GM12878 (cell line): ENCODE data around the gene EMB. TPM values are rescaled to one million over a fixed set of nuclear protein-coding genes. Genes with fewer than 3 reads are reported as not detected.

Source experiments
- CBX3 ChIP-seq: fragments of 200-600 bp; sonication (generic); IDR thresholded peaks from 2 replicates; pipeline ENCODE4 v1.6.1; 2016; ENCODE audit warnings: low read depth, borderline replicate concordance
- CHD4 ChIP-seq: fragments of 200-600 bp; sonication (generic); IDR thresholded peaks from 2 replicates; pipeline ENCODE4 v1.6.1; 2016; ENCODE audit warnings: mild to moderate bottlenecking
- CREM ChIP-seq: IDR thresholded peaks from 2 replicates; pipeline ENCODE4 v1.6.1; 2014; ENCODE audit warnings: antibody characterized with exemption, low read depth
- FOXK2 ChIP-seq: fragments of 450-650 bp; IDR thresholded peaks from 2 replicates; pipeline ENCODE4 v1.6.1; 2017; ENCODE audit warnings: mild to moderate bottlenecking, moderate library complexity
- IKZF1 ChIP-seq: fragments of 450-650 bp; conservative IDR thresholded peaks from 2 replicates; pipeline ENCODE4 v1.6.1; 2017; ENCODE audit warnings: antibody characterized with exemption, mild to moderate bottlenecking
- JUND ChIP-seq: IDR thresholded peaks from 2 replicates; pipeline ENCODE4 v1.6.1; 2012; ENCODE audit warnings: low read depth, mild to moderate bottlenecking, low read length, improper control_type of control experiment, moderate library complexity
- MTA2 ChIP-seq: fragments of 450-650 bp; IDR thresholded peaks from 2 replicates; pipeline ENCODE4 v1.6.1; 2016; ENCODE audit warnings: low read depth, mild to moderate bottlenecking, moderate library complexity
- RFX5 ChIP-seq: IDR thresholded peaks from 2 replicates; pipeline ENCODE4 v1.6.1; 2011; ENCODE audit warnings: low read depth, low read length, improper control_type of control experiment
- SIN3A ChIP-seq: IDR thresholded peaks from 2 replicates; pipeline ENCODE4 v1.6.1; 2012; ENCODE audit warnings: low read depth, low read length, improper control_type of control experiment
- TARDBP ChIP-seq: IDR thresholded peaks from 2 replicates; pipeline ENCODE4 v1.6.1; 2016; ENCODE audit warnings: borderline replicate concordance
- YBX1 ChIP-seq: fragments of 450-650 bp; IDR thresholded peaks from 2 replicates; pipeline ENCODE4 v1.6.1; 2016; ENCODE audit warnings: antibody characterized with exemption
- ZNF217 ChIP-seq: fragments of 450-650 bp; IDR thresholded peaks from 2 replicates; pipeline ENCODE4 v1.6.1; 2017; ENCODE audit warnings: antibody characterized with exemption, mild to moderate bottlenecking
- ZNF24 ChIP-seq: fragments of 450-650 bp; IDR thresholded peaks from 2 replicates; pipeline ENCODE4 v1.6.1; 2017; ENCODE audit warnings: antibody characterized with exemption, mild to moderate bottlenecking
- ZZZ3 ChIP-seq: IDR thresholded peaks from 2 replicates; pipeline ENCODE4 v1.6.1; 2011; ENCODE audit warnings: low read depth; ENCODE audit not compliant: control insufficient read depth, insufficient read length
- polyA plus RNA-seq, 11 experiments: library from polyadenylated mRNA; depleted of rRNA in 4 of 11; unstranded in 6 of 11; stranded (reverse) in 5 of 11; fragments of >200 nt; fragmentation: Nextera tagmentation in 4 of 11; fragmentation: Illumina TruSeq in 1 of 11; extraction: Ambion mirVana in 4 of 11; extraction: Trizol in 1 of 11; gene quantifications; 1 replicate in 1 of 11; 2 replicates in 10 of 11; pipeline versions ENCODE4 v1.2.1 to v1.2.3, GENCODE V29; 2011 to 2016; ENCODE audit warnings: inconsistent platforms in 2 of 11, missing spikeins in 2 of 11, low read depth in 1 of 11
- total RNA-seq, 4 experiments: library from RNA; depleted of rRNA in 3 of 4; stranded (reverse); fragments of >200 nt in 3 of 4; fragmentation: Illumina TruSeq in 1 of 4; extraction: Trizol in 1 of 4; gene quantifications; 2 replicates each; pipeline versions ENCODE4 v1.2.1 to v1.2.3, GENCODE V29; 2013 to 2021
- TF ChIP-seq, protein P1 (sequence below): fragments of 450-650 bp; formaldehyde crosslinking; IDR thresholded peaks from 2 replicates; pipeline ENCODE4 v1.5.0; 2022; ENCODE audit warnings: mild to moderate bottlenecking, missing genetic modification characterization
- TF ChIP-seq, protein P2 (sequence below): IDR thresholded peaks from 2 replicates; pipeline ENCODE4 v1.6.1; 2011; ENCODE audit warnings: borderline replicate concordance, low read depth, mild to moderate bottlenecking, moderate library complexity, low read length; ENCODE audit not compliant: insufficient read depth, poor library complexity, severe bottlenecking
- TF ChIP-seq, protein P3 (sequence below): fragments of 450-650 bp; IDR thresholded peaks from 2 replicates; pipeline ENCODE4 v1.6.1; 2016; ENCODE audit warnings: mild to moderate bottlenecking
- TF ChIP-seq, protein P4 (sequence below): IDR thresholded peaks from 2 replicates; pipeline ENCODE4 v1.6.1; 2011; ENCODE audit warnings: low read depth, mild to moderate bottlenecking, low read length, moderate library complexity, borderline replicate concordance; ENCODE audit errors: extremely low read depth
- TF ChIP-seq, protein P5 (sequence below): fragments of 450-650 bp; IDR thresholded peaks from 2 replicates; pipeline ENCODE4 v1.6.1; 2016; ENCODE audit warnings: mild to moderate bottlenecking, moderate library complexity, borderline replicate concordance

Gene EMB
- total and polyA plus RNA-seq, 10 of the 15 experiments (the other 5 are each of a cell fraction or from before 2014, with no cell fraction given), result 7.0 to 48.9 (median 37.7) TPM

DNA sequence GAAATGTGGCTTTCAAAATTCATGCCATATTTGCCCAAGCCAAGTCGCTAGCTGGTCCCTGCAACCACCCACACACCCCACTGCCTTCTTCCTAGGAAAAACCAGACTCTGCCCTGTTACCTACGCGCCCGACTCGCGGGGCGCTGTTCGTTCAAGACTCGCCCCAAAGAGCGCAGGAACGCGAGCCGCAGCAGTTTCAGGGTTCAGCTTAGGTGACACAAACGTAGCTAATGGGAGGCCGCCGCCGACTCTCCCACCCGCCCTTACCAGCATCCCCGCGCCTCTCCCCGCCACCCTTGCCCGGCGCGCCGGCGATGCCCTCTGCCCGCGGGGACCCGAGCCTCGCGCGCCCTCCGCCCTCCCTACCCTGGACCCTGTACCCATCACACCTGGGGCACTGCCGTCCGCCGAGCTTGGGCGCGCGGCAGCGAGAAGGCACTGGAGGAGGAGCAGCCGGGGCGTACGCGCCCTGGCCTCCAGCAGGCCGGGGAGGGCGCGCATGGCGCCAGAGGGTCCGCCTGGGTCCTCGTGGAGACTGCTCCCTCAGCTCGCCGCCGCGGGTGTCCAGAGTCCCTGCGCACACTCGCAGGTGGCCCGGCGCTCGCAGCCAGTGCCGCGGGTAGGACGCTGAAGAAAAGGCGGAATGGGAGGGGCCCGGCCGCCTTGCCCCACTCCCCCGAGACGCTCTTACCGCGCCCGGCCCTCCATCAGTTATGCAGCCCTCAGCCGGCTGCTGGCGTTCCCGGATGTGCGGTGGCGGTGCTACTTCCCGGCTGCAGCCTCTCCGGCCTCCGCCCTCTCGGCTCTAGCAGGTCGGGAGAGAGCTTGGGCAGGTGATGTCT is at the start of gene EMB (continued):
- TF ChIP-seq, protein P1, sequence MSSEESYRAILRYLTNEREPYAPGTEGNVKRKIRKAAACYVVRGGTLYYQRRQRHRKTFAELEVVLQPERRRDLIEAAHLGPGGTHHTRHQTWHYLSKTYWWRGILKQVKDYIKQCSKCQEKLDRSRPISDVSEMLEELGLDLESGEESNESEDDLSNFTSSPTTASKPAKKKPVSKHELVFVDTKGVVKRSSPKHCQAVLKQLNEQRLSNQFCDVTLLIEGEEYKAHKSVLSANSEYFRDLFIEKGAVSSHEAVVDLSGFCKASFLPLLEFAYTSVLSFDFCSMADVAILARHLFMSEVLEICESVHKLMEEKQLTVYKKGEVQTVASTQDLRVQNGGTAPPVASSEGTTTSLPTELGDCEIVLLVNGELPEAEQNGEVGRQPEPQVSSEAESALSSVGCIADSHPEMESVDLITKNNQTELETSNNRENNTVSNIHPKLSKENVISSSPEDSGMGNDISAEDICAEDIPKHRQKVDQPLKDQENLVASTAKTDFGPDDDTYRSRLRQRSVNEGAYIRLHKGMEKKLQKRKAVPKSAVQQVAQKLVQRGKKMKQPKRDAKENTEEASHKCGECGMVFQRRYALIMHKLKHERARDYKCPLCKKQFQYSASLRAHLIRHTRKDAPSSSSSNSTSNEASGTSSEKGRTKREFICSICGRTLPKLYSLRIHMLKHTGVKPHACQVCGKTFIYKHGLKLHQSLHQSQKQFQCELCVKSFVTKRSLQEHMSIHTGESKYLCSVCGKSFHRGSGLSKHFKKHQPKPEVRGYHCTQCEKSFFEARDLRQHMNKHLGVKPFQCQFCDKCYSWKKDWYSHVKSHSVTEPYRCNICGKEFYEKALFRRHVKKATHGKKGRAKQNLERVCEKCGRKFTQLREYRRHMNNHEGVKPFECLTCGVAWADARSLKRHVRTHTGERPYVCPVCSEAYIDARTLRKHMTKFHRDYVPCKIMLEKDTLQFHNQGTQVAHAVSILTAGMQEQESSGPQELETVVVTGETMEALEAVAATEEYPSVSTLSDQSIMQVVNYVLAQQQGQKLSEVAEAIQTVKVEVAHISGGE (CRISPR knock-in tag), result no peak
- TF ChIP-seq ZNF24, result no peak
- no peak for TF ChIP-seq ZZZ3
- no peak for TF ChIP-seq CHD4
- TF ChIP-seq, protein P2, sequence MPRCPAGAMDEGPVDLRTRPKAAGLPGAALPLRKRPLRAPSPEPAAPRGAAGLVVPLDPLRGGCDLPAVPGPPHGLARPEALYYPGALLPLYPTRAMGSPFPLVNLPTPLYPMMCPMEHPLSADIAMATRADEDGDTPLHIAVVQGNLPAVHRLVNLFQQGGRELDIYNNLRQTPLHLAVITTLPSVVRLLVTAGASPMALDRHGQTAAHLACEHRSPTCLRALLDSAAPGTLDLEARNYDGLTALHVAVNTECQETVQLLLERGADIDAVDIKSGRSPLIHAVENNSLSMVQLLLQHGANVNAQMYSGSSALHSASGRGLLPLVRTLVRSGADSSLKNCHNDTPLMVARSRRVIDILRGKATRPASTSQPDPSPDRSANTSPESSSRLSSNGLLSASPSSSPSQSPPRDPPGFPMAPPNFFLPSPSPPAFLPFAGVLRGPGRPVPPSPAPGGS, result no peak
- peak; percentile 45 for TF ChIP-seq IKZF1
- no peak for TF ChIP-seq YBX1
- TF ChIP-seq, protein P3, sequence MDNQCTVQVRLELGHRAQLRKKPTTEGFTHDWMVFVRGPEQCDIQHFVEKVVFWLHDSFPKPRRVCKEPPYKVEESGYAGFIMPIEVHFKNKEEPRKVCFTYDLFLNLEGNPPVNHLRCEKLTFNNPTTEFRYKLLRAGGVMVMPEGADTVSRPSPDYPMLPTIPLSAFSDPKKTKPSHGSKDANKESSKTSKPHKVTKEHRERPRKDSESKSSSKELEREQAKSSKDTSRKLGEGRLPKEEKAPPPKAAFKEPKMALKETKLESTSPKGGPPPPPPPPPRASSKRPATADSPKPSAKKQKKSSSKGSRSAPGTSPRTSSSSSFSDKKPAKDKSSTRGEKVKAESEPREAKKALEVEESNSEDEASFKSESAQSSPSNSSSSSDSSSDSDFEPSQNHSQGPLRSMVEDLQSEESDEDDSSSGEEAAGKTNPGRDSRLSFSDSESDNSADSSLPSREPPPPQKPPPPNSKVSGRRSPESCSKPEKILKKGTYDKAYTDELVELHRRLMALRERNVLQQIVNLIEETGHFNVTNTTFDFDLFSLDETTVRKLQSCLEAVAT, result no peak
- 0 out of 2 replicates have a peak, but pooled peaks have one; percentile 33 for TF ChIP-seq CREM
- no peak for TF ChIP-seq FOXK2
- TF ChIP-seq, protein P4, sequence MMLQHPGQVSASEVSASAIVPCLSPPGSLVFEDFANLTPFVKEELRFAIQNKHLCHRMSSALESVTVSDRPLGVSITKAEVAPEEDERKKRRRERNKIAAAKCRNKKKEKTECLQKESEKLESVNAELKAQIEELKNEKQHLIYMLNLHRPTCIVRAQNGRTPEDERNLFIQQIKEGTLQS, result no peak
- TF ChIP-seq JUND, result no peak
- TF ChIP-seq ZNF217, result no peak
- no peak for TF ChIP-seq CBX3
- no peak for TF ChIP-seq TARDBP
- peak; percentile 43; the same call in 1 of the 2 replicates for TF ChIP-seq SIN3A
- TF ChIP-seq, protein P5, sequence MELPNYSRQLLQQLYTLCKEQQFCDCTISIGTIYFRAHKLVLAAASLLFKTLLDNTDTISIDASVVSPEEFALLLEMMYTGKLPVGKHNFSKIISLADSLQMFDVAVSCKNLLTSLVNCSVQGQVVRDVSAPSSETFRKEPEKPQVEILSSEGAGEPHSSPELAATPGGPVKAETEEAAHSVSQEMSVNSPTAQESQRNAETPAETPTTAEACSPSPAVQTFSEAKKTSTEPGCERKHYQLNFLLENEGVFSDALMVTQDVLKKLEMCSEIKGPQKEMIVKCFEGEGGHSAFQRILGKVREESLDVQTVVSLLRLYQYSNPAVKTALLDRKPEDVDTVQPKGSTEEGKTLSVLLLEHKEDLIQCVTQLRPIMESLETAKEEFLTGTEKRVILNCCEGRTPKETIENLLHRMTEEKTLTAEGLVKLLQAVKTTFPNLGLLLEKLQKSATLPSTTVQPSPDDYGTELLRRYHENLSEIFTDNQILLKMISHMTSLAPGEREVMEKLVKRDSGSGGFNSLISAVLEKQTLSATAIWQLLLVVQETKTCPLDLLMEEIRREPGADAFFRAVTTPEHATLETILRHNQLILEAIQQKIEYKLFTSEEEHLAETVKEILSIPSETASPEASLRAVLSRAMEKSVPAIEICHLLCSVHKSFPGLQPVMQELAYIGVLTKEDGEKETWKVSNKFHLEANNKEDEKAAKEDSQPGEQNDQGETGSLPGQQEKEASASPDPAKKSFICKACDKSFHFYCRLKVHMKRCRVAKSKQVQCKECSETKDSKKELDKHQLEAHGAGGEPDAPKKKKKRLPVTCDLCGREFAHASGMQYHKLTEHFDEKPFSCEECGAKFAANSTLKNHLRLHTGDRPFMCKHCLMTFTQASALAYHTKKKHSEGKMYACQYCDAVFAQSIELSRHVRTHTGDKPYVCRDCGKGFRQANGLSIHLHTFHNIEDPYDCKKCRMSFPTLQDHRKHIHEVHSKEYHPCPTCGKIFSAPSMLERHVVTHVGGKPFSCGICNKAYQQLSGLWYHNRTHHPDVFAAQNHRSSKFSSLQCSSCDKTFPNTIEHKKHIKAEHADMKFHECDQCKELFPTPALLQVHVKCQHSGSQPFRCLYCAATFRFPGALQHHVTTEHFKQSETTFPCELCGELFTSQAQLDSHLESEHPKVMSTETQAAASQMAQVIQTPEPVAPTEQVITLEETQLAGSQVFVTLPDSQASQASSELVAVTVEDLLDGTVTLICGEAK, result no peak; the same call in 1 of the 2 replicates
- no peak for TF ChIP-seq RFX5
- 0 out of 2 replicates have a peak, but pooled peaks have one; percentile 11 for TF ChIP-seq MTA2
